HepG2 (cell line): ENCODE data around the gene USF1. TPM values are rescaled to one million over a fixed set of nuclear protein-coding genes. Genes with fewer than 3 reads are reported as not detected.

ENCODE experiments used
- ARHGAP35 ChIP-seq: sonication (generic); formaldehyde crosslinking; IDR thresholded peaks from 2 replicates; pipeline ENCODE4 v1.9.0; 2022; ENCODE audit warnings: mild to moderate bottlenecking, inconsistent platforms, moderate library complexity, missing genetic modification reagents, borderline replicate concordance
- ATM ChIP-seq: fragments of 450-650 bp; IDR thresholded peaks from 2 replicates; pipeline ENCODE4 v1.7.1; 2017; ENCODE audit warnings: mild to moderate bottlenecking, borderline replicate concordance
- CSRNP1 ChIP-seq: sonication (generic); formaldehyde crosslinking; IDR thresholded peaks from 2 replicates; pipeline ENCODE4 v1.8.1; 2023; ENCODE audit warnings: mild to moderate bottlenecking, missing genetic modification reagents
- HDAC2 ChIP-seq: sonication (generic); formaldehyde crosslinking; IDR thresholded peaks from 2 replicates; pipeline ENCODE4 v1.4.0; 2020; ENCODE audit warnings: missing genetic modification reagents
- HNF4A ChIP-seq: sonication (generic); formaldehyde crosslinking; IDR thresholded peaks from 2 replicates; pipeline ENCODE4 v1.4.0; 2020; ENCODE audit warnings: missing genetic modification reagents
- RAD51 ChIP-seq: fragments of 450-650 bp; IDR thresholded peaks from 2 replicates; pipeline ENCODE4 v1.6.1; 2016; ENCODE audit warnings: borderline replicate concordance
- RFXAP ChIP-seq: sonication (generic); formaldehyde crosslinking; IDR thresholded peaks from 2 replicates; pipeline ENCODE4 v1.4.0; 2020; ENCODE audit warnings: missing genetic modification reagents, borderline replicate concordance
- ZHX2 ChIP-seq, 2 experiments: sonication (generic) in 1 of 2; formaldehyde crosslinking in 1 of 2; IDR thresholded peaks; 2 replicates each; pipeline versions ENCODE4 v1.6.1 to v1.9.0; 2014 to 2022; ENCODE audit warnings: antibody characterized with exemption in 1 of 2, borderline replicate concordance in 1 of 2, inconsistent platforms in 1 of 2, low read depth in 1 of 2, missing genetic modification reagents in 1 of 2
- ZNF224 ChIP-seq: sonication (generic); formaldehyde crosslinking; IDR thresholded peaks from 2 replicates; pipeline ENCODE4 v1.5.0; 2020; ENCODE audit warnings: mild to moderate bottlenecking, missing genetic modification reagents
- ZNF335 ChIP-seq: sonication (generic); formaldehyde crosslinking; IDR thresholded peaks from 2 replicates; pipeline ENCODE4 v1.4.0; 2020; ENCODE audit warnings: missing genetic modification reagents
- ZNF614 ChIP-seq: IDR thresholded peaks from 2 replicates; pipeline ENCODE4 v1.6.1; 2018; ENCODE audit warnings: missing biosample characterization, missing genetic modification reagents, inconsistent platforms, borderline replicate concordance
- ZNF879 ChIP-seq: sonication (generic); formaldehyde crosslinking; IDR thresholded peaks from 2 replicates; pipeline ENCODE4 v1.8.1; 2023; ENCODE audit warnings: missing genetic modification reagents
- polyA plus RNA-seq, 8 experiments: library from polyadenylated mRNA; depleted of rRNA in 3 of 8; stranded (reverse) in 7 of 8; unstranded in 1 of 8; fragments of >200 nt; fragmentation: Illumina TruSeq in 4 of 8; extraction: Trizol in 4 of 8; gene quantifications; 2 replicates each; pipeline versions ENCODE4 v1.2.1 to v1.2.3, GENCODE V29; 2011 to 2016; ENCODE audit warnings: low read depth in 4 of 8, missing spikeins in 1 of 8, mixed read lengths in 1 of 8; ENCODE audit not compliant: insufficient read depth in 1 of 8
- total RNA-seq, 5 experiments: library from RNA; depleted of rRNA; stranded (reverse); fragments of >200 nt; fragmentation: Illumina TruSeq; extraction: Trizol; gene quantifications; 2 replicates each; pipeline ENCODE4 v1.2.3, GENCODE V29; 2016; ENCODE audit warnings: low read depth in 1 of 5
- TF ChIP-seq, protein P1 (sequence below): sonication (generic); formaldehyde crosslinking; IDR thresholded peaks from 2 replicates; pipeline ENCODE4 v1.4.0; 2020; ENCODE audit warnings: missing genetic modification reagents
- TF ChIP-seq, protein P2 (sequence below): sonication (generic); formaldehyde crosslinking; IDR thresholded peaks from 2 replicates; pipeline ENCODE4 v1.4.0; 2020; ENCODE audit warnings: missing genetic modification reagents
- TF ChIP-seq, protein P3 (sequence below): sonication (generic); formaldehyde crosslinking; IDR thresholded peaks from 2 replicates; pipeline ENCODE4 v1.8.0; 2022; ENCODE audit warnings: missing genetic modification reagents, mild to moderate bottlenecking, moderate library complexity, borderline replicate concordance

Gene USF1
- total and polyA plus RNA-seq, 2 of the 13 experiments (the other 11 are each of a cell fraction or from before 2014, with no cell fraction given): 26.9 to 39.4 TPM

GRCh38 chr1:161020509-161021164 is 25.1 kb downstream of the USF1 start, which contains the start of gene F11R (continued):
- TF ChIP-seq CSRNP1: peak; percentile 6; the same call in 1 of the 2 replicates
- TF ChIP-seq, protein P1, sequence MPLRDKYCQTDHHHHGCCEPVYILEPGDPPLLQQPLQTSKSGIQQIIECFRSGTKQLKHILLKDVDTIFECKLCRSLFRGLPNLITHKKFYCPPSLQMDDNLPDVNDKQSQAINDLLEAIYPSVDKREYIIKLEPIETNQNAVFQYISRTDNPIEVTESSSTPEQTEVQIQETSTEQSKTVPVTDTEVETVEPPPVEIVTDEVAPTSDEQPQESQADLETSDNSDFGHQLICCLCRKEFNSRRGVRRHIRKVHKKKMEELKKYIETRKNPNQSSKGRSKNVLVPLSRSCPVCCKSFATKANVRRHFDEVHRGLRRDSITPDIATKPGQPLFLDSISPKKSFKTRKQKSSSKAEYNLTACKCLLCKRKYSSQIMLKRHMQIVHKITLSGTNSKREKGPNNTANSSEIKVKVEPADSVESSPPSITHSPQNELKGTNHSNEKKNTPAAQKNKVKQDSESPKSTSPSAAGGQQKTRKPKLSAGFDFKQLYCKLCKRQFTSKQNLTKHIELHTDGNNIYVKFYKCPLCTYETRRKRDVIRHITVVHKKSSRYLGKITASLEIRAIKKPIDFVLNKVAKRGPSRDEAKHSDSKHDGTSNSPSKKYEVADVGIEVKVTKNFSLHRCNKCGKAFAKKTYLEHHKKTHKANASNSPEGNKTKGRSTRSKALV: no peak
- TF ChIP-seq, protein P2, sequence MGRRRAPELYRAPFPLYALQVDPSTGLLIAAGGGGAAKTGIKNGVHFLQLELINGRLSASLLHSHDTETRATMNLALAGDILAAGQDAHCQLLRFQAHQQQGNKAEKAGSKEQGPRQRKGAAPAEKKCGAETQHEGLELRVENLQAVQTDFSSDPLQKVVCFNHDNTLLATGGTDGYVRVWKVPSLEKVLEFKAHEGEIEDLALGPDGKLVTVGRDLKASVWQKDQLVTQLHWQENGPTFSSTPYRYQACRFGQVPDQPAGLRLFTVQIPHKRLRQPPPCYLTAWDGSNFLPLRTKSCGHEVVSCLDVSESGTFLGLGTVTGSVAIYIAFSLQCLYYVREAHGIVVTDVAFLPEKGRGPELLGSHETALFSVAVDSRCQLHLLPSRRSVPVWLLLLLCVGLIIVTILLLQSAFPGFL (CRISPR knock-in tag): no peak
- TF ChIP-seq ATM: no peak
- TF ChIP-seq ZNF879 (CRISPR knock-in tag): no peak
- no peak; the same call in 1 of the 2 replicates for TF ChIP-seq ZHX2 (IDR thresholded peaks at IDR 0.05; ENCODE audit: low read depth)
- 0 out of 2 replicates have a peak, but pooled peaks have one; percentile 28 for TF ChIP-seq ZHX2 (CRISPR knock-in tag; IDR thresholded peaks at IDR 0.05; ENCODE audit: borderline replicate concordance)
- TF ChIP-seq ZNF614 (CRISPR knock-in tag): no peak
- TF ChIP-seq ARHGAP35 (CRISPR knock-in tag): no peak
- no peak for TF ChIP-seq ZNF335 (CRISPR knock-in tag)
- TF ChIP-seq HDAC2 (CRISPR knock-in tag): 0 out of 2 replicates have a peak, but pooled peaks have one; percentile 3
- TF ChIP-seq RFXAP (CRISPR knock-in tag): no peak
- TF ChIP-seq, protein P3, sequence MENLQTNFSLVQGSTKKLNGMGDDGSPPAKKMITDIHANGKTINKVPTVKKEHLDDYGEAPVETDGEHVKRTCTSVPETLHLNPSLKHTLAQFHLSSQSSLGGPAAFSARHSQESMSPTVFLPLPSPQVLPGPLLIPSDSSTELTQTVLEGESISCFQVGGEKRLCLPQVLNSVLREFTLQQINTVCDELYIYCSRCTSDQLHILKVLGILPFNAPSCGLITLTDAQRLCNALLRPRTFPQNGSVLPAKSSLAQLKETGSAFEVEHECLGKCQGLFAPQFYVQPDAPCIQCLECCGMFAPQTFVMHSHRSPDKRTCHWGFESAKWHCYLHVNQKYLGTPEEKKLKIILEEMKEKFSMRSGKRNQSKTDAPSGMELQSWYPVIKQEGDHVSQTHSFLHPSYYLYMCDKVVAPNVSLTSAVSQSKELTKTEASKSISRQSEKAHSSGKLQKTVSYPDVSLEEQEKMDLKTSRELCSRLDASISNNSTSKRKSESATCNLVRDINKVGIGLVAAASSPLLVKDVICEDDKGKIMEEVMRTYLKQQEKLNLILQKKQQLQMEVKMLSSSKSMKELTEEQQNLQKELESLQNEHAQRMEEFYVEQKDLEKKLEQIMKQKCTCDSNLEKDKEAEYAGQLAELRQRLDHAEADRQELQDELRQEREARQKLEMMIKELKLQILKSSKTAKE (CRISPR knock-in tag): peak; percentile 44; the same call in 1 of the 2 replicates
- TF ChIP-seq RAD51: no peak
- no peak for TF ChIP-seq ZNF224 (CRISPR knock-in tag)
- TF ChIP-seq HNF4A (CRISPR knock-in tag): no peak
